Inflammatory macrophage treated with lipopolysaccharide for 4 hours (primary cell): ENCODE measurements around the gene FOXP3.

Experiments
- DNase-seq: peaks from one replicate; pipeline ENCODE4 v3.0.0-alpha.2; 2020

FOXP3 gene

GRCh38 chrX:49247916-49248811, 16.3 kb downstream of the FOXP3 start:
- DNase-seq: no peak

GRCh38 chrX:49247346-49247745, 17.2 kb downstream of the FOXP3 start:
- DNase-seq: no peak

- no peak for DNase-seq
Measured at GRCh38 chrX:49246541-49246940, 18.0 kb downstream of the FOXP3 start.

- no peak for DNase-seq
Measured at GRCh38 chrX:49244207-49244606, 20.3 kb downstream of the FOXP3 start.

GRCh38 chrX:49243166-49243565, 21.3 kb downstream of the FOXP3 start:
- no peak for DNase-seq

- DNase-seq: no peak
Measured at GRCh38 chrX:49242545-49243066, 21.9 kb downstream of the FOXP3 start.

GRCh38 chrX:49238735-49239134, 25.8 kb downstream of the FOXP3 start:
- DNase-seq: peak; percentile 26

- peak; percentile 78 for DNase-seq
Measured at GRCh38 chrX:49237060-49237459, 27.4 kb downstream of the FOXP3 start.

- no peak for DNase-seq
Measured at GRCh38 chrX:49233887-49234555, 30.5 kb downstream of the FOXP3 start.

GRCh38 chrX:49233176-49233575, 31.3 kb downstream of the FOXP3 start, which contains the start of gene CACNA1F:
Gene CACNA1F (minus strand): TSS chrX:49233340. CDS start chrX:49233309, 31 bp downstream.
- DNase-seq: no peak

GRCh38 chrX:49232525-49232924, 32.0 kb downstream of the FOXP3 start:
- DNase-seq: no peak

- no peak for DNase-seq
Measured at GRCh38 chrX:49231333-49232000, 33.0 kb downstream of the FOXP3 start.

GRCh38 chrX:49230500-49231232, 33.8 kb downstream of the FOXP3 start:
- peak; percentile 65 for DNase-seq

- no peak for DNase-seq
Measured at GRCh38 chrX:49228185-49228584, 36.3 kb downstream of the FOXP3 start.

- DNase-seq: no peak
Measured at GRCh38 chrX:49227726-49228125, 36.8 kb downstream of the FOXP3 start.

- no peak for DNase-seq
Measured at GRCh38 chrX:49226946-49227345, 37.6 kb downstream of the FOXP3 start.

GRCh38 chrX:49225858-49226257, 38.7 kb downstream of the FOXP3 start:
- no peak for DNase-seq

- no peak for DNase-seq
Measured at GRCh38 chrX:49221868-49222267, 42.6 kb downstream of the FOXP3 start.

GRCh38 chrX:49220100-49220499, 44.4 kb downstream of the FOXP3 start:
- DNase-seq: no peak

GRCh38 chrX:49214996-49215526, 49.4 kb downstream of the FOXP3 start:
- no peak for DNase-seq

GRCh38 chrX:49214416-49214815, 50.1 kb downstream of the FOXP3 start:
- no peak for DNase-seq

- DNase-seq: no peak
Measured at GRCh38 chrX:49212861-49213260, 51.6 kb downstream of the FOXP3 start.
